ENCODE results near the gene RILP.
"Not testable (repeated sequence)": the region's sequence is repeated elsewhere in the genome, so short reads cannot be mapped to it uniquely, and the experiment has no call there.

RILP gene, protein sequence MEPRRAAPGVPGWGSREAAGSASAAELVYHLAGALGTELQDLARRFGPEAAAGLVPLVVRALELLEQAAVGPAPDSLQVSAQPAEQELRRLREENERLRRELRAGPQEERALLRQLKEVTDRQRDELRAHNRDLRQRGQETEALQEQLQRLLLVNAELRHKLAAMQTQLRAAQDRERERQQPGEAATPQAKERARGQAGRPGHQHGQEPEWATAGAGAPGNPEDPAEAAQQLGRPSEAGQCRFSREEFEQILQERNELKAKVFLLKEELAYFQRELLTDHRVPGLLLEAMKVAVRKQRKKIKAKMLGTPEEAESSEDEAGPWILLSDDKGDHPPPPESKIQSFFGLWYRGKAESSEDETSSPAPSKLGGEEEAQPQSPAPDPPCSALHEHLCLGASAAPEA

DNA sequence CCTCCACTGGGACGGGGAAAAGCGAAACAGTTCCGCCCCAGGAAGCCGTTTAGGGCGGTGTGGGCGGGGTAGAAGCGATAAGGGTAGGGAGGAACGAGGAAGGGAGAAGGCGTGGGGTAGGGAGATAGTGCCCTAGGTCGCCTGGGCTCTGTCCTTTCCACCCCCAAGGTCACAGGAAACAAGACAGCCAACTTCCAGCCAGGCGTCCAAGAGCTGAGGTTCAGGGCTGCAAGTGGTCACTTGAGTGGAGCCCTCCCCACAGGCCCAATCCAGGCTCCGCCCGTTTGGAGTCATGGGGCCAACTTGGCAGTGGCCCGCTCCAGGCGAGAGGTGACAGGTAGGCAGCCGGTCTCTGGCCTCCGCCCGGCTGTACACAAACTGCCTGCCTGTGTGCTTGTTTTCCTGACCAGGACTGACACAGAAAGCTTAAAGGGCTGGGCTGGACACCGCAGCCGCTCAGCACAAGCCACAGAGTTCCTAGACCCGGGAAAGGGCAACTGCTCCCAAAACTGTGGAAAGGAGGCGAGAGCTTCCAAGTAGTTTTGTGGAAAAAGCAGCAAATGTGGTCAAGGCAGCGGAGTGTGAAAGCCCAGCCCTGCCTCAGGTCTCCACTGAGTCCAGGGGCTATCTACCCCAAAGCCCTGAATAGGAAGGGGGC is at the start of gene RILP:
TSS of gene RILP (minus strand) at position 23 of the 658 bp plus-strand sequence. CDS start 62 bp downstream, outside the sequence.
- in situ Hi-C loops (cut with MboI; ENCODE audit: low sequenced_read_pairs), result no loop called here

DNA sequence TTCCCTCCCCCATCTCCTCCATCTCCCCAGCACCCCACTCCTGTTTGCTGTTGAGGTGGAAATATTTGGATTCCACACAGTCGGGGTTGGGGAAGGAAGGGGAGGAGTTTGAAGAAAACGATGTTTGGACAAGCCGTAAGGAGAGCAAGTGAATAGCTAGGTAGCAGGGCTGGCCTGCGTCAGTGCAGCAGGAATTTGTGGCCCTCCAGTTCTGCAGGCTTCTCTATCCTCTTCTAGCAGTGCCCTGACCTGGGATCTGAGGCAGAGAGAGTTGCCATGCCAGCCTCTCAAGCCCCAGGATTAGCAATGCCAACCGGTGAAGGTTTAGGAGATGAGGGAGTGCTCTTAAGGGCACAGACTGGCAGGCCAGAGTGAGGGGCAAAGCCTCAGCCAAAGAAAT is 48.0 kb upstream of the RILP start:
- in situ Hi-C loops (cut with MboI; ENCODE audit: low sequenced_read_pairs), result no loop called here

- in situ Hi-C loops (cut with MboI; ENCODE audit: low sequenced_read_pairs), result no loop called here
Observed at GRCh38 chr17:1695365-1695764, 45.7 kb upstream of the RILP start.

DNA sequence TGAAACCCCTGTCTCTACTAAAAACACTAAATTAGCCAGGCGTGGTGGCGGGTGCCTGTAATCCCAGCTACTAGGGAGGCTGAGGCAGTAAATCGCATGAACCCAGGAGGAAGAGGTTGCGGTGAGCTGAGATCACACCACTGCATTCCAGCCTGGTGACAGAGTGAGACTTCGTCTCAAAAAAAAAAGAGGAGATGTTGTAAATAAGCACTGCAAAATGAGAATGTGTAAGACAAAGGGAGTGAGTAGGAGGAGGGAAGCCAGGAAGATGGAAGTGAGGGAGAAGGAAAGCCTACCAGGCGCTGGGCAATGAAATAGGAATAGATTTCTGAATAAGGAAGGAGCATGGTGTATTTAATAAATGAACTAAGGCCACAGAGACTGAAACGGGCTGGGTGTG is 43.7 kb upstream of the RILP start:
- in situ Hi-C loops (cut with MboI; ENCODE audit: low sequenced_read_pairs), result no loop called here

DNA sequence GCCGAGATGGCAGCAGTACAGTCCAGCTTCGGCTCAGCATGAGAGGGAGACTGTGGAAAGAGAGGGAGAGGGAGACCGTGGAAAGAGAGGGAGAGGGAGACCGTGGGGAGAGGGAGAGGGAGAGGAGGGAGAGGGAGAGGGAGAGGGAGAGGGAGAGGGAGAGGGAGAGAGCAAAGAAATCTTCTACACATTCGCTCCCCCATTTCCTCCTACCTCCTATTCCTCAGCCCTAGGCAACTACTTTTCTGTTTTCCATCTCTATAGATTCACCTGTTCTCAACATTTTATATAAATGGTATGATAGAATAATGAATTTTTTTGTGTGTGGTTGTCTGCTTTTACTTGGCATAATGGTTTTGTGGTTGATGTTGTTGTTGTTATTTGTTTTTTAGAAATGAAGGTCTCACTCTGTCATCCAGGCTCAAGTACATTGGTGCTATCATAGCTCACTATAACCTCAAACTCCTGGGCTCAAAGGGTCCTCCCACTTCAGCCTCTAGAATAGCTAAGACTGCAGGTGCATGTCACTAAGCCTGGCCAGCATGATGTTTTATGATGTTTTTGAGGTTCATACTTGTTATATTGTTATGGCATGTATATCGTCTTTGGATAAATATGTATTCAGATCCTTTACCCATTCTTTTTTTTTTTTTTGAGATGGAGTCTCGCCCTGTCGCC is 41.0 kb upstream of the RILP start:
- in situ Hi-C loops (cut with MboI; ENCODE audit: low sequenced_read_pairs), result no loop called here

- in situ Hi-C loops (cut with MboI; ENCODE audit: low sequenced_read_pairs), result not testable (repeated sequence)
Observed at GRCh38 chr17:1688405-1688804, 38.7 kb upstream of the RILP start.

- in situ Hi-C loops (cut with MboI; ENCODE audit: low sequenced_read_pairs), result no loop called here
Observed at GRCh38 chr17:1686086-1686485, 36.4 kb upstream of the RILP start.

- in situ Hi-C loops (cut with MboI; ENCODE audit: low sequenced_read_pairs), result no loop called here
Observed at GRCh38 chr17:1684378-1685189, 34.9 kb upstream of the RILP start, which contains the start of gene PRPF8. TSS of gene PRPF8 (minus strand) at chr17:1684867. CDS start at chr17:1684571, 296 bp downstream.

GRCh38 chr17:1683459-1683858 is 33.8 kb upstream of the RILP start:
- in situ Hi-C loops (cut with MboI; ENCODE audit: low sequenced_read_pairs), result no loop called here

DNA sequence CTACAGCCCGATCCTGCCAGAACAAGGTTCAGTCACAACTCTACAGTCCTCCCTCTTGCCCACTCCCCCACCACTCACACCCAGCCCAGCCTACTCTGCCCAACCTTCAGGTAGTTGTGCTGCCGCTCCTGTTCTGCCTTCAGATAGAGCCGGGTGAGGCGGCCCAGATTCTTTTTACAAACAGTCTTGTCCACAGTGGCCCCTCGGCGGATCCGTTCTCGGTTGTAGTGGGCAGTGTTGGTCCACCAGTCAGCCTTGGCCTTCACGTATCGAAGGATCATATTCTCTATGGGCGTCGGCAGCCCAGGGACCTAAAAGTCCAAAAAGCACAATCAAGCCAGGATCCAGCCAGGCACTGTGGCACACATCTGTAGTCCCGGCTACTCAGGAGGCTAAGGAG is 26.7 kb upstream of the RILP start:
- in situ Hi-C loops (cut with MboI; ENCODE audit: low sequenced_read_pairs), result no loop called here

DNA sequence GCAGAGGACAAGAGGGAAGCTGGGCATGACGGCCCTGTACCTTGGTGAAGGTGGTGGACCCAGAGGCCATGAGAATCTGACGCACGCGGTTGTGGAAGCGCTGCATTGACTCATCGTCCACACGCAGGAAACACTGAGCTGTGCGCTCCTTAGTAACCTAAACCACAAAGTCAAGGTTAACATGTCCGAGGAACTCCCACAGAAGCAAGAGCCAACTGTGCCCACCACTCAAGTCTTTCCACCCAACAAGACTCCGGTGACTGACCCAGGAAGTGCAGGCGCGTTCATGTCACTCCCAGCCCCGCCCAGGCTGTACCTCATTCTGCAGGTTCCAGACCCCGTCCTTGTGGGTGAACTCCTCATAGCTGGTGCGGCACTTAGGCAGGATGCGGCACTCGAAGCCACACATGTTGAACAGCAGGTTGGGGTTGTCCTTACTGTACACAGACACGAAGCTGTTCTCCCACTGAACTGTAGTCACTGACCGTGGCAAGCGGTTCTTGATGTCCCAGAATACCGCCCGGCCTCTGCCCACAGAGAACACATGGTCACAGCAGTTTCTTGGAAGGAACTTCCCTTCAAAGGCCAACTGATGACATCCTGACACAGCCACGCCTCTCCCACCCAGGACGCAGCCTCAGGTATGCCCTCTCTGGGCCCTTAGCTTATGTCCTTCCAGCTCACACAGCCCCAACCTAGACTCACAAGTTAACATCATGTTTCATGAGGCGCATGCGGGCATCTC is 23.5 kb upstream of the RILP start:
- in situ Hi-C loops (cut with MboI; ENCODE audit: low sequenced_read_pairs), result no loop called here

DNA sequence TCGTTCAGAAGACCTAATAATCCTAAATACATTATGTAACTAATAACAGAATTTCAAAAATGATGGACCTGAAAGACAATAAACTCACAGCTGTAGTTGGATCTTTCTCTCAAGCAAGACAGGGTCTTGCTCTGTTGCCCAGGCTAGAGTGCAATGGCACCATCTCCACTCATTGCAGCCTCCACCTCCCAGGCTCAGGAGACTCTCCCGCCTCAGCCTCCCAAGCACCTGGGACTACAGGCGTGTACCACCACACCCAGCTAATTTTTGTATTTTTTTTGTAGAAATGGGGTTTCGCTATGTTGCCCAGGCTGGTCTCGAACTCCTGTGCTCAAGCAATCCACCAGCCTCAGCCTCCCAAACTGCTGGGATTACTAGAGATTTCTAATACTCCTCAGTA is 14.3 kb upstream of the RILP start:
- in situ Hi-C loops (cut with MboI; ENCODE audit: low sequenced_read_pairs), result not testable (repeated sequence)

- in situ Hi-C loops (cut with MboI; ENCODE audit: low sequenced_read_pairs), result no loop called here
Observed at GRCh38 chr17:1661045-1661444, 11.4 kb upstream of the RILP start.

DNA sequence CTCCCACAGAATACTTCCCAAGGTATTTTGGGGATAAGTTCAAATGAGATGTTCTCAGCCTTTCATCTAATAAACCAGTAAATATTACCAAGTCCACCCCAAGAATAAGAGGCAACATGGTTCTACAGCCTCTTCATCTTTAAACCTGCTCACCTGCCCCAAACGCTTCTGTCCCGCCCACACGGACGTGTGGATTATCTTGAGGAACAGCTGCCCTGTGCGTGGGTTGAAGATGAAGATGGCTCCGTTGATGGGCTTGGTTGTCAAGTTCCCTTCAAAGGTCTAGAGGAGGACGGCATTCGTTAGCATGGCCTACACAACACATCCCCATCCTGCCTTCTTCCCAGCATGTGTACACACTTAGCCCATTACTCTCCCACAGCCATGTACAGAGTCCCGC is 8.4 kb upstream of the RILP start:
- in situ Hi-C loops (cut with MboI; ENCODE audit: low sequenced_read_pairs), result no loop called here

DNA sequence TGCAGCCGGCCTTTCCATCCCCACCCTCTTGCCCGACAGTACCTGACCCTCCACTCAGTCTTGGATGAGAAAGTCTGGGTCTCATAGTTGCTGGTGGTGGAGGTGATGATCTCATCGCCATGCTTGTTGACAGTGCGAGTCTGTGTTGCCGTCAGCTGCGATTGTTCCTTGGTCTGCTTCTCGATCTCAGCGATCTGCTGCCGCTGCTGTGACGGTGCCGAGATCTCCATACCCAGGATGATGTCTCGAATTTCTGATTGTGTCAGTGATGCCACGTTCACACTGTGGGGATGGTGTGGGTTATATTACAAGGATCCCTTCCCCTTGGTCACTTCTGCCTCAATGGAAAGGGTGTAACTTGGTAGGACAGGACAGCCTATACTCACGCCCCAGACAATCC is 4.1 kb upstream of the RILP start:
- in situ Hi-C loops (cut with MboI; ENCODE audit: low sequenced_read_pairs), result no loop called here

GRCh38 chr17:1652794-1653193 is 3.1 kb upstream of the RILP start:
- in situ Hi-C loops (cut with MboI; ENCODE audit: low sequenced_read_pairs), result not testable (repeated sequence)

GRCh38 chr17:1651559-1651844 is 1.8 kb upstream of the RILP start:
- in situ Hi-C loops (cut with MboI; ENCODE audit: low sequenced_read_pairs), result no loop called here

DNA sequence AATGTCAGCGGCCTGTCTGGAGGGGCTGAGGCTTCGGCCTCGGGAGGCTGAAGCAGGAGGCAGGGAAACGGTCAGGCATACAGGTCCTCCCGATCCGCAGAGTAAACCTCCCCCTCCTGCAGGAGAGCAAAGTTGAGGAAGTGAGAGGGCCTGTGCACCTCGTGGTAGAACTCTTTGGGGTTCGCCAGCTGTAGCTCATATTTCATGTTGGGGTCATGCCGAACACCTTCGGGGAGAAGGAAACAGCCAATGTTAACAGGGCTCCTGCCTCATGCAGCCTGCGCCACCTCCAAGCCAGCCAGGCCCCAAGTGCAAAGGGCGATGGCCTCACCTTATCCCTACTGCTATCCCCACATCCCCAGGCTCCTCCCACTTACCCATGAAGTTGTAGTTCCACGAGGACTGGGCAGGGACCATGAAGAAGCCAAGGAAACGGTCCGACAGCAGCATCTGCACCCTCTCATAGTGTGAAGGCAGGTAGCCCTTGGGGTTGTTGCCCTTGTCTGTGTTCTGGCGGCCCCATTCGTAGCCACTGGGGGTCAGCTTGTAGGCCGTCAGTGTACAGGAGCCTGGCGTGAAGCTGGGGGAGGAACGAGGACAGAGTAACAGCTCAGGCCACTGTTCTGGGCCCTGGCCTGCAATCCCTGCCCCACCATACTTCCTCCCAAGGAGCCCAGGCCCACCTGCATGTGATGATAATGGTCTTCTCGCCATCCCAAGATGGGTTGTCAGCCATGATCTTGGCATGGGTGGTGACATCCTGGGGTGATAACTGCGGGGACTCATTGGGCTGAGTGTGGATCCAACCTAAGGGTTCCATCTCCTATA is 1.3 kb upstream of the RILP start:
- in situ Hi-C loops (cut with MboI; ENCODE audit: low sequenced_read_pairs), result no loop called here

- in situ Hi-C loops (cut with MboI; ENCODE audit: low sequenced_read_pairs), result no loop called here
Observed at GRCh38 chr17:1648963-1649843, 463 bp downstream of the RILP start.

Measured in hTERT RPE-1 (cell line).